SK-N-SH (cell line): ENCODE results near the gene MAP1LC3B. TPM values are rescaled to one million over a fixed set of nuclear protein-coding genes. Genes with fewer than 3 reads are reported as not detected.

Source experiments
- CTCF ChIA-PET: fragments of 300-600, 350-600 bp; formaldehyde crosslinking; extraction: SDS; loops from one replicate; lab custom pipeline; 2021; lab: Yijun Ruan, JAX
- POLR2A ChIA-PET: fragments of 350-600 bp; sonication (Branson Sonifier 250); formaldehyde crosslinking; extraction: SDS; loops from one replicate; lab custom pipeline; 2020; ENCODE audit warnings: antibody characterized with exemption, inconsistent platforms; lab: Yijun Ruan, JAX
- DNase-seq: peaks from one replicate; pipeline ENCODE4 v3.0.0; 2012
- H2AFZ ChIP-seq: fragments of 200-600 bp; sonication (generic); 2 replicates; pipeline ENCODE4 v1.8.1; 2016; ENCODE audit warnings: antibody characterized with exemption, mild to moderate bottlenecking, low read depth
- H3F3A ChIP-seq: fragments of 200-600 bp; sonication (generic); replicated peaks from 2 replicates; pipeline ENCODE3; 2016; ENCODE audit warnings: antibody characterized with exemption, mild to moderate bottlenecking; ENCODE audit not compliant: insufficient read depth
- H3K27ac ChIP-seq, 2 experiments: fragments of 200-500 bp in 1 of 2; fragments of 200-600 bp in 1 of 2; sonication (Bioruptor generic) in 1 of 2; sonication (generic), shearing (Covaris generic) in 1 of 2; 2 replicates each; pipeline versions ENCODE4 v1.5.1 to v1.6.1; 2014 to 2016; ENCODE audit warnings: low read depth in 2 of 2, inconsistent platforms in 1 of 2, low read length in 1 of 2, mild to moderate bottlenecking in 1 of 2, mixed read lengths in 1 of 2
- H3K27me3 ChIP-seq: fragments of 200-600 bp; sonication (generic), shearing (Covaris generic); 2 replicates; pipeline ENCODE4 v1.6.1; 2016; ENCODE audit warnings: mixed run types; ENCODE audit not compliant: insufficient read depth
- H3K36me3 ChIP-seq, 2 experiments: fragments of 200-500 bp in 1 of 2; fragments of 200-600 bp in 1 of 2; sonication (Bioruptor generic) in 1 of 2; sonication (generic) in 1 of 2; replicated peaks in 1 of 2; 2 replicates each; pipeline versions ENCODE3 to v1.5.1; 2014 to 2016; ENCODE audit warnings: low read length in 1 of 2, mild to moderate bottlenecking in 1 of 2; ENCODE audit not compliant: insufficient read depth in 2 of 2, control insufficient read depth in 1 of 2
- H3K4me1 ChIP-seq, 2 experiments: fragments of 200-500 bp in 1 of 2; fragments of 200-600 bp in 1 of 2; sonication (Bioruptor generic) in 1 of 2; sonication (generic), shearing (Covaris generic) in 1 of 2; 2 replicates each; pipeline versions ENCODE4 v1.5.1 to v1.6.1; 2014 to 2016; ENCODE audit warnings: low read depth in 1 of 2, low read length in 1 of 2, mixed run types in 1 of 2; ENCODE audit not compliant: insufficient read depth in 2 of 2, control insufficient read depth in 1 of 2
- H3K4me2 ChIP-seq: fragments of 200-600 bp; sonication (generic), shearing (Covaris generic); 2 replicates; pipeline ENCODE4 v1.6.1; 2017; ENCODE audit warnings: mixed run types
- H3K4me3 ChIP-seq, 2 experiments: fragments of 200-500 bp in 1 of 2; fragments of 200-600 bp in 1 of 2; sonication (Bioruptor generic) in 1 of 2; sonication (generic), shearing (Covaris generic) in 1 of 2; 2 replicates each; pipeline versions ENCODE4 v1.5.1 to v1.8.1; 2014 to 2016; ENCODE audit warnings: low read depth in 2 of 2, inconsistent platforms in 1 of 2, low read length in 1 of 2, mild to moderate bottlenecking in 1 of 2, mixed read lengths in 1 of 2, moderate library complexity in 1 of 2
- H3K79me2 ChIP-seq: fragments of 200-600 bp; sonication (generic); 2 replicates; pipeline ENCODE4 v1.8.1; 2017; ENCODE audit warnings: mild to moderate bottlenecking; ENCODE audit not compliant: insufficient read depth
- H3K9ac ChIP-seq: fragments of 200-600 bp; sonication (generic); 2 replicates; pipeline ENCODE4 v1.6.1; 2017; ENCODE audit warnings: mixed run types
- H3K9me2 ChIP-seq: fragments of 200-600 bp; sonication (generic); 2 replicates; pipeline ENCODE4 v1.6.1; 2017; ENCODE audit warnings: mixed run types
- H3K9me3 ChIP-seq: fragments of 200-600 bp; sonication (generic); 2 replicates; pipeline ENCODE4 v1.6.1; 2017; ENCODE audit warnings: mixed run types, mild to moderate bottlenecking, moderate library complexity
- H4K20me1 ChIP-seq: fragments of 200-600 bp; sonication (generic); 2 replicates; pipeline ENCODE4 v1.6.1; 2017; ENCODE audit warnings: mild to moderate bottlenecking, mixed run types; ENCODE audit not compliant: insufficient read depth
- CHD2 ChIP-seq: fragments of 150-350 bp; IDR thresholded peaks from 2 replicates; pipeline ENCODE4 v1.6.1; 2018; ENCODE audit warnings: low read length; ENCODE audit not compliant: partially characterized antibody
- ELF1 ChIP-seq: IDR thresholded peaks from 2 replicates; pipeline ENCODE4 v1.4.0; 2012
- FOXJ3 ChIP-seq: sonication (generic); formaldehyde crosslinking; IDR thresholded peaks from 2 replicates; pipeline ENCODE4 v1.5.1; 2020; ENCODE audit warnings: mild to moderate bottlenecking, missing genetic modification reagents
- GABPA ChIP-seq: IDR thresholded peaks from 2 replicates; pipeline ENCODE4 v1.4.0; 2012; ENCODE audit warnings: low read depth, mild to moderate bottlenecking
- MAX ChIP-seq: IDR thresholded peaks from 2 replicates; pipeline ENCODE4 v1.4.0; 2012; ENCODE audit warnings: low read depth
- NFIC ChIP-seq: IDR thresholded peaks from 2 replicates; pipeline ENCODE4 v1.4.0; 2012; ENCODE audit warnings: borderline replicate concordance
- NRF1 ChIP-seq: IDR thresholded peaks from 2 replicates; pipeline ENCODE4 v1.6.1; 2012; ENCODE audit warnings: low read depth, mild to moderate bottlenecking, low read length
- RCOR1 ChIP-seq: fragments of 150-350 bp; IDR thresholded peaks from 2 replicates; pipeline ENCODE4 v1.6.1; 2017; ENCODE audit warnings: antibody characterized with exemption, low read length
- REST ChIP-seq: IDR thresholded peaks from 2 replicates; pipeline ENCODE4 v1.6.1; 2012; ENCODE audit warnings: mild to moderate bottlenecking, low read depth, low read length, moderate library complexity
- RFX5 ChIP-seq: IDR thresholded peaks from 2 replicates; pipeline ENCODE4 v1.6.1; 2012; ENCODE audit warnings: mild to moderate bottlenecking, improper control_type of control experiment, low read length
- RXRA ChIP-seq: IDR thresholded peaks from 2 replicates; pipeline ENCODE4 v1.4.0; 2012; ENCODE audit warnings: low read depth, mild to moderate bottlenecking, borderline replicate concordance
- SMC3 ChIP-seq: IDR thresholded peaks from 2 replicates; pipeline ENCODE4 v1.6.1; 2012; ENCODE audit warnings: low read depth, low read length, improper control_type of control experiment
- TEAD4 ChIP-seq: IDR thresholded peaks from 2 replicates; pipeline ENCODE4 v1.4.0; 2012; ENCODE audit warnings: mild to moderate bottlenecking, borderline replicate concordance; ENCODE audit not compliant: insufficient read depth
- USF1 ChIP-seq: IDR thresholded peaks from 2 replicates; pipeline ENCODE4 v1.4.0; 2012; ENCODE audit warnings: low read depth, borderline replicate concordance
- USF2 ChIP-seq: fragments of 150-350 bp; IDR thresholded peaks from 2 replicates; pipeline ENCODE4 v1.6.1; 2017; ENCODE audit warnings: antibody characterized with exemption, low read length, low read depth, borderline replicate concordance
- YY1 ChIP-seq: IDR thresholded peaks from 2 replicates; pipeline ENCODE4 v1.4.0; 2012; ENCODE audit warnings: low read depth, mild to moderate bottlenecking
- ZBTB33 ChIP-seq: IDR thresholded peaks from 2 replicates; pipeline ENCODE4 v1.4.0; 2012; ENCODE audit warnings: low read depth, borderline replicate concordance
- WGBS: methylation state at CpG from one replicate; pipeline ENCODE4 v1.1.6; 2017; ENCODE audit warnings: low lambda C conversion rate; 5-methylcytosine and 5-hydroxymethylcytosine counted together
- polyA plus RNA-seq, 3 experiments: library from polyadenylated mRNA; depleted of rRNA; stranded (reverse); fragments of >200 nt; gene quantifications; 2 replicates each; pipeline ENCODE4 v1.2.3, GENCODE V29; 2012

The MAP1LC3B gene
- polyA plus RNA-seq, 1 of the 3 experiments (the other 2 are of a cell fraction), result 33.7 TPM

GRCh38 chr16:87407511-87408112 is 15.5 kb downstream of the MAP1LC3B start:
- TF ChIP-seq MAX (no peak), RCOR1 (no peak), CHD2 (no peak), RXRA (no peak), YY1 (no peak), REST (no peak), RFX5 (no peak), SMC3 (no peak), NRF1 (no peak), USF2 (no peak), NFIC (no peak), ELF1 (no peak), ZBTB33 (no peak), TEAD4 (no peak), FOXJ3 (CRISPR knock-in tag) (no peak), USF1 (no peak), GABPA (no peak)
- no peak overlapping the region; a peak in 1 of 4 replicates for H3K27ac ChIP-seq
- no peak for DNase-seq
- ChIA-PET POLR2A (no interaction called here), CTCF (interaction anchor here (0.9 to 2.6 kb wide), 5 partner anchors 9 to 228 kb away, joined by 3 to 12 read pairs (median 6); no protein-coding TSS in a partner anchor)
- H3K4me2 ChIP-seq, result no peak overlapping the region
- no peaks in the 10 kb centered on the region for H3K9me3 ChIP-seq
- no peaks in the 10 kb centered on the region for H3K9me2 ChIP-seq
- no peaks in the 10 kb centered on the region for H3K79me2 ChIP-seq
- no peak overlapping the region for H2AFZ ChIP-seq
- H3K9ac ChIP-seq, result no peak overlapping the region
- H3K4me3 ChIP-seq, result no peak overlapping the region
- no peaks in the 10 kb centered on the region for H3K27me3 ChIP-seq
- peaks cover 2% of the 10 kb centered on the region for H3F3A ChIP-seq
- peaks cover 49 to 90% of the 10 kb centered on the region in 2 experiments for H3K36me3 ChIP-seq
- H4K20me1 ChIP-seq, result no peaks in the 10 kb centered on the region
- H3K4me1 ChIP-seq, result no peaks in the 10 kb centered on the region
- 97% methylated on average over 22 of the region's 26 CpGs for WGBS
